HG03135 (cell line): ENCODE results near the gene HNRNPU.
"Not testable (repeated sequence)": the region's sequence is repeated elsewhere in the genome, so short reads cannot be mapped to it uniquely, and the experiment has no call there.

Experiments
- ATAC-seq: cut with Tn5 transposase; IDR thresholded peaks from one replicate; pipeline ENCODE4 v1.9.1; 2021; ENCODE audit warnings: mild to moderate bottlenecking, moderate library complexity; ENCODE audit not compliant: unreplicated experiment

HNRNPU gene

DNA sequence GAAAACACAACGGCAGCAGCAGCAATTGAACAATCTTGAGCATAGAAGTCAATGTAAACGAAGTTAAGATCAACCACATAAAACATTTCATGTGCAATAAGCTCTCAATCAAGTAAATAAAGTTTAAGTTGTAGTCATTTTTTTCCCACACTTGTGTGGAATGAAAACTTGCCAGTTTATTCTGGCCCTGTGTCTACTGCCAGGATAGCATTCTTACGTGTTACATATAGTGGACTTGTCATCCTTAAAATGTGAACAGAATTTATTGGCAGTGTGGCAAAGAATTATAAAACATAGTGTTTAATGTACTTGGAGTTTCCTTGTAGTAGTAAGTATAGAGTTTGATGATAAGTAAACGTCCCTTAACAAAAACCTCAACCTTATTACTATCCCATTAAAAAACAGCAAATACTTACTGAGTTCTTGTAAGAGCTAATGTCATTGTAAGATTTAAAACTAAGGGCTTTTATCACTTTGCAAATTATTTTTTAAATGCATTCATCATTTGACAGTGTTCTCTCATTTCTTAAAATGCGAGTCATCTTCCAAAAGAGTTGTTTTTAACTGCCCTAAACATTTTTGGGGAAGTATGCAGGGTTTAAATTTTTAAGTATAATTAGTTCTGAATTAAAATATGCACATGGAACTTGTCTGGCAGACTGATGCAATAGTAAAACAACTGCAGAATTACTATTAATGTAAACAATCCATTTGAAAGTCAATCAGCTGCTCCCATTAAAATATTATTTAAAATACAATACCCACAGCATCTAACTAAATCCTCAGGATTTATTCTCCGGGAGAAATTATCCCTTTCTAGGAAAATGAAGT, 21.0 kb downstream of the HNRNPU start:
- ATAC-seq, result no peak

DNA sequence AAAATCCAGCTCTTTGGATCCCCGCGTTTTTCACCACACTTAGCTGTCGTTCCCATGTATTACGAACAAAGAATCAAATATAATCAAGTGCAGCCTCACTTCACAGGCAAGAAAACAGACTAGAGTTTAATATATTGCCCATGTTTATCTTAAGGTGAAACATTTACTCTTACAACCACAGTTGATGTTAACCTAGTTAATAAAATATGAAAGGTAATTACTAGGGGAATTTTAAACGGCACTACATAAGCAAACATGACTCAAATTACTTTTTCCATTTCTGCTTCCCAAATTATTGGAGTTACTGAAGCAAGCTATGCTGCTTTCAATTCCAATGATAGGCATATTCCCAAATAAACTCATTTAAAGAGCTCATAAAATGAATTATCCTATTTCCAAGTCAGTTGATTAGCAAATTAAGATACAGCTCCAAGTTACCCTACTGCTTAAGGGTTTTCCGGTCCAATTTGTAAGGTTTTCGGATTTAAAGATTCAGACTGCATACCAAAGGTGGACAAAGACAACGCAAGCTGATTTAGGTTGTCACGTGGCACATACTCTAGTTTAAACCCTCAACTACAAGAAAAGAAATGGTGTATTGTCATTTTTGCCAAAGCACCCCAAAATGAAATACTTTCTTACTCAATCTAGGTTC, 22.9 kb downstream of the HNRNPU start:
- ATAC-seq, result no peak

DNA sequence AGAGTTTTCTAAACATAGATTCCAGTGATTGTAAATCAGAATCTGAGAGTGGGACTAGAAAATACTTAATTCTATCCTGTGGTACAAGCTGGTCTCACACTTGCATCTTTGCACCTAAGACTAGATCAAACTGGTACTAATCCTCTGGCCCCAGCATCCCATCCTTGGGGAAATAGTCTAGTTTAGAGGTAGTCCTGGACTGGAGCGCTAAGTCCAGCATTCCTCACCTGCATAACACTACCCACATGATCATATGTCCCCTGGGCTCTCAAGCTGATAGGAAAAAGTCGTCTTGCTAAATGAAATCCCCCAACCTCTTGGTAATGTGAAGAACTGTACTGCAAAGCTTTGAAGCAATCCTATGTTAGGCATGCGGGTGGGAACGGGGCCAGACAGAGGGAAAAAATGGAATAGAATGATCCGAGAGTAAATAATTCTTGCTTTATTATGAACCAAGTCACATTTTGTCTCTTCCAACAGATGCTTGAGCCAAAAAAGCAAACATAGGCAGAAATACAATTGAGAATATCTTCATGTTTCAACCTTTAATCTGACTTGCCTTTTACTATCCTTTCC, 24.0 kb downstream of the HNRNPU start:
- ATAC-seq, result no peak

DNA sequence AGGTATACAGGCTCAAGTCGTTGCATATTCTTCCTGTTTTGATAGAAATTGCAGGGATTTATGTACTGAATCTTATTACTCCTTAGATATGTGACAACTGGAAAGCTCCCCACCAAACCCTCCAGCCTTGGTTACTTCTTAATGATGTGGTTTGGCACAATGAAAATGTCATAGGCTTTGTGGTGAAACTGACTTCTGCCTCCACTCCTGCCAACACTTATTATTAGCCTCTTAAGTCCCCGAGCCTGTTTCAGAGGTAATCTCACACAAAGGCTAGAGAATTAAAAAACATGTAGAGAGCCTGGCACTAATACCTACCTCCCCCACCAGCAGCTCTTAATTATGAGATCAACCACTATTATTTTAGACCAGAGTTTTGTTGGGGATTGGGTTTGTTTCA, 24.7 kb downstream of the HNRNPU start:
- ATAC-seq, result no peak

DNA sequence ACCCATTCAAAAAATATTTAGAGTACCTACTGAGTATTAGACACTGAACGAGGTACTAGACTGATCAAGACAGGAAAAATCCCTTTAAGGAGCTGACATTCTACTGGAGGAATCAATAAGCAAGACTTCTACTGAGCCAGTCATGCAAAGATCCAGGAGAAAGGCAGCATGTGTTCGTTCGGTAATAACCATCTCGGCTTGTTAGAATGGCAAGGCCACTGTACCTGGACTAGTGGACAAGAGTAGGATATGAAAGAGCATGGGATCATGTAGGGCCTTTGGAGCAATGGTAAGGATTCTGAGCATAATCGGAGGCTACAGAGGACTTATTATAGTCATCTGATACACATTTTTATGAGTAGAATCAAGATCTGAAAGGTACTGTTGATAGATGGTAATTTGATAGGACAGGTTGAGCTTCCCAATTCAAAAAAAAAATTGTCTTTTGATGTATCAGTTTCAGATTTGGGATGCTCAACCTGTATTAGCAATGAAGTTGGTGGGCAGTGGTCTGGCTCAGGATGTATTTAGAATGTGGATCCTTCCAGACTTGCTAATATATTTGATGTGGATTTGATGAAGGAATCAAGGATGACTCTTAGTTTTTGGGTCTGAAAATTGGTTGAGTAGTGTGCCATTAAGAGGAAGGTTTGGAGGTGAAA, 26.6 kb downstream of the HNRNPU start:
- ATAC-seq, result no peak

DNA sequence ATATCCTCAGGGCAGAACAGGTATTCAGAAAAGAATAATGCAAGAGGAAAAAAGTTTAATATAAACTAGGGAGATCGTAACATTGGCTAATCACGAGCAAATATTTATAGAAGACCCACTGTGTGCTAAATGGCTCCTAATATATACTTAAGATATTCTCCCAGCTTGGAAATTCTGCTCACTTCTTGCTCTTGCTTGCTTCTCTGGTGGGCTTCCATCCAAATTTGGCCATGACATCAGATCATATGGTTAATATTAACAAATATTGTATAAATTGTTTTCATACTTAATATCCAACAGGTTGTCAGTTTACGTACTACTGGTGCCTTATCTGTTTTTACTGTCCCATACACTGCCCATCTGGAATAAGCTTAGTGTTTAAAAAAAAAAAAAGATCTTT, 27.8 kb downstream of the HNRNPU start:
- no peak for ATAC-seq

DNA sequence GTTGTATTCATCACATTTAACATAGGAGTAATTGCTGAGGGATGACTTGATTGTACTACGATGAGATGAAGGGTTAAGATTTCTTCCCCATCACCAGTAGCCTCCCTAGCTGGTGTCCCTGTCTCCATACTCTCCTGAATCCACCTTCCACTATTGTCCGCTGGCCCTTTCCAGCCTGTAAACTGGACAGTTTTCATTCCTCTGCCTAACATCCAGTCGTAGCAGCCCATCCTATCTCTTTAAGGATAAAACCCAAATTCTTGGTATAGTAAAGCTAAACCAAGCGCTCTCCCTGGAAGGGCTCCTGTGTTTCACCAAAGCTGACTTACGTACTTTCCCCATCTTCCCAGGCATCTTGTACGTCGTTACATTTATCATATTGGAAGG, 28.2 kb downstream of the HNRNPU start:
- ATAC-seq, result no peak

DNA sequence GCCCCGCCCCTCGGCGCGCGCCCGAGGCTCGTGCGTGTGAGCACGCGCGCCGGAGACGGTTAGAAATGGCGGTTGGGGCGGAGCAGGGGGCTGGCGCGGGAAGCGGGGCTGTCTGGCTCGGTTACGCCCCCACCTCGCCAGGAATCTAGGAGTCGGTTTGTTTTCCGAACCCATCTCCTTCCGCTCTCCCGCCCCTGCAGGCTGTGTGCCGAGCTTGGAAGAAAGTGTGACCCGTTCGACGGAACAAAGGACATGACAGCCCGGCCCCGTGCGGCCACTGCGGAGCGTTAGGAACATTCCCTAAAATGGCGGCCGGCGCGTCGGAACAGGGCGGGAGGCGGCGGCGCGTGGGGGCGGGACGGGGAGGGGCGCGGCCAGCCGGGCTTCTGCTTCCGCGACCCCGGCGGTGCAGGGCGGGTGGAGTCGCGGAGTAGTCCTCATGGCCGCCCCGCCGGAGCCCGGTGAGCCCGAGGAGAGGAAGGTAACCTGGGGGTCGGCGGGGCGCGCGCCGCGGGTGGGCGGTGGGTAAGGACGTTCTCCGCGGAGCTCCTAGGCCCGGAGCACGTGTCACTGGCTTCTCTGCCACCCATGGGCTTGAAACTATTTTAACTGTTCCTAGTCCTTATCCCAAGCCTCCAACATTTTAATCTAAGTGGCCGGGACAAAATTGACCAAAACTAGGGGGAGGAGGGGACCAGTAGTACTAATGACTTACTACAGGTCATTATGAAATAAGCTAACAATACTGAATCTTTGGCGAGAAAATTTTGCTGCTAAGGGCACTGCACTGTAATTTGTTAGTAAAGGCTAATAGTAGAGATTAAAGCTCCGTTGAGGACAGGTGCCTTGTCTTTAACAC, 28.8 kb downstream of the HNRNPU start, which contains the start of gene COX20:
Gene COX20, plus strand, starts transcription at position 383 of the 859 bp plus-strand sequence. Its CDS starts 57 bp downstream, at position 440.
- ATAC-seq, result peak; percentile 63

DNA sequence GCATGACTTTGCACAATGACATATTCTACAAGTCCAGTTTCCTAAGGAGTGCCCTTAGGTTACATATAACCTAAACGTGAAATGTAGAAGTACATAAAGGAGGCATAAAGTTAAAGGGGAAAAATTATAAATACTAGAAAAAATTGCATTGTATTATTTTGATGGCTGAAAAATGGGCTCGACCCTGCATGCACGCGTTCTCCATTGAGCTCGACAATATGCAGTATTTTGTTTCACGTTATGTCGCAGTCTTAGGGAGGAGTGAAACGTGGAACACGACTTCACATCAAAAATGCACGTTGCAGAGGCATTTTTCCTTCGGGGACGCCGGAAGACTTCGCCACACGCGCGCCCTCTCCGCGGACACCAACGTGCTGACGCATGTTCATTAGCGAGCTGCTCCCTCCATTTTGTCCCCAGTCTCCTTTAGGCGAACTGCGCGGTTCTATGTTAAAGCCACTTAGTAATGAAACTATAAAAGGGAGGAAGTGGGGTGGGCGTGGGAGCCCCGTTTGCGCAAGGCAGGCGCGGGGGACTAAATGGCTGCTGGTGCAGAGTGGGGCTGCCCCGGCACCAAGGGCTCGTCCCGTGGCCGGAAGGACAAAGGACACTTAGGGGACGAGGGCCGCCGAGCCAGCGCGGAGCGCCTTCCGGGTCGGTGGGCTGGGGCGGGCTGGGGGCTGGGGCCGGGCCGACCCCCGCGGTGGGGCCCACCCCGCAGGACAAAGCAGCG, 29.6 kb downstream of the HNRNPU start:
- peak; percentile 63 for ATAC-seq

DNA sequence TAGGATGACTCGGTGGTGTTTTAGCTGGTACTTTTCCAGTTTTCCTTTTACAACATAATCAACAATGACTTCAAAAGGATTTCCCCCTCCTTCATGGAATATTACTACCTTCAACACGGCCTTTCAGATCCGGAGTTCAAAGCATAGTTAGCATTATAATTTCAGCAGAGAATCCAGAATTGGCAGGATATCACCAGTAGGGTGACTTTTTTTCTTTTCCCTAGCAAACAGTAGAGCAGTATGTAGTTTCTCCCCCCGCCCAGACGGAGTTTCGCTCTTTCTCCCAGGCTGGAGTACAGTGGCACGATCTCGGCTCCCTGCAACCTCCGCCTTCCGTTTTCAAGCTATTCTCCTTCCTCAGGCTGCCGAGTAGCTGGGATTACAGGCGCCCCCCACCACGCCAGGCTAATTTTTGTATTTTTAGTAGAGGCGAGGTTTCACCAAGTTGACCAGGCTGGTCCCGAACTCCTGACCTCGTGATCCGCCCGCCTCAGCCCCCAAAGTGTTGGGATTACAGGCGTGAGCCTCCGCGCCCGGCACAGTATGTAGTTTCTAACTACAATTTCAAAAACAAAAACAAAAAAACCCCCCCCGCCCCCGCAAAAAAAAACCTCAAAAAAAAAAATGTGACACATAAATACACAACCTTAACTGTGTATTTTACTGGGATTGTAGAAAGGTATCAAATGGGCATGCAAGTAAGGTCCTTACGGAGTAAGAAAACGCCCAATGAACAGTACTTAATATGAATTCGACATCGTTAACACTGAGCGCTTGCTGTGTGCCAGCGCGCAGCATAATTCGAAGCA, 30.4 kb downstream of the HNRNPU start:
- ATAC-seq, result peak; percentile 8

DNA sequence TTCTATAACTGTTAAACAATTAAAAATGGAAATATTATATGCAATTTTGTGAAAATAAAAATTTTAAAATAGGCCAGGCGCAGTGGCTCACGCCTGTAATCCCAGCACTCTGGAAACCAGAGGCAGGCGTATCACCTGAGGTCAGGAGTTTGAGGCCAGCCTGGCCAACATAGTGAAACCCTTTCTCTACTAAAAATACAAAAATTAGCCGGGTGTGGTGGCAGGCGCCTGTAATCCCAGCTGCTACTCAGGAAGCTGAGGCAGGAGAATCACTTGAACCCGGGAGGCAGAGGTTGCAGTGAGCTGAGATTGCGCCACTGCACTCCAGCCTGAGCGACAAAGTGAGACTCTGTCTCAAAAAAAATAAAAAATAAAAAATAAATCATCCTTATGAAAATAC, 31.1 kb downstream of the HNRNPU start:
- not testable (repeated sequence) for ATAC-seq

DNA sequence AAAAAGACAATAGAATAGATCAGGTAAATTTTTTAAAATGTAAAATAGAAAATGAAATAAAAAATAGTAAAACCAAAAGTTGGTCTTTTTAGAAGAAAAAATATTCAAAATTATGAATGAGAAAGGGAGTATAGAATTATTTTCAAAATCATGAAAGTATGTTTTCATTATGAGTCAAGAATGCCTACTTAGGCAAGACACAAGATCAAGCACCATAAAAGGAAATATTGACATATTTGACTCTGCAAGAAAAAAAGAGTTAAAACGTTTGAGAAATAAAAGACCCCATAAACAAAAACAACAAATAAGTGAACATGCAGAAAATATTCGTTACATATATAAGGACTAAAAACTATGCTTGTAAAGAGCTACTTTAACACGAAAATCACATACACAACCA, 33.7 kb downstream of the HNRNPU start:
- ATAC-seq, result no peak

DNA sequence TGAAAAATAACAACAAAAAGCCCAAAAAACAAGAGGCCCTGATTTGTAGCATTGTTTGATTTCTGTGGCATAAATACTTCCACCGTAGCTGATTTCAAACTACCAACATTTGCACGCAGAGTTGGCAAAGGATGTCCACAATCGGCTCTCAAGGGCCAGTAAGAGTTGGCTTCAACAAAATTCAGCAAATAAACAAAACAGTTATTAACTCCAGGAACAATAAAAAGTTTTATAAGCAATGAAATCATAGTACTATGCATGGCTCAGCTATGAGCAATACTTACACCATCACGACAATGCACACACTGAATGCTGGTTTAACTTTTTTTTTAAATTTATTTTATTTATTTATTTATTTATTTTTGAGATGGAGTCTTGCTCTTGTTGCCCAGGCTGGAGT, 37.6 kb downstream of the HNRNPU start:
- ATAC-seq, result no peak

DNA sequence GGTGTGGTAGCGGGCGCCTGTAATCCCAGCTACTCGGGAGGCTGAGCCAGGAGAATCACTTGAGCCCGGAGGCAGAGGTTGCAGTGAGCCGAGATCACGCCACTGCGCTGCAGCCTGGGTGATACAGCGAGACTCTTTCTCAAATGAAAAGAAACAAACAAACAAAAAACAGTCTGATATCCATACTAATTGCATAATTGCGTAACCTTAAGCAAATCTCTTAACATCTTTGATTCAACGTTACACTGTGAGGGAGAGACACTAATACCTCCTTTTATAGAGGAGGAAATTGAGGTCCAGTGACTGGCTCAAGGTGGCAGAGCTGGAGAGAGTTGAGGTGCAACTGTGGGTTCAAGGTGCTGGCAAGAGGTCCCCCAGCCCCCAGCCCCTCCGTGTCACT, 41.5 kb downstream of the HNRNPU start:
- no peak for ATAC-seq

DNA sequence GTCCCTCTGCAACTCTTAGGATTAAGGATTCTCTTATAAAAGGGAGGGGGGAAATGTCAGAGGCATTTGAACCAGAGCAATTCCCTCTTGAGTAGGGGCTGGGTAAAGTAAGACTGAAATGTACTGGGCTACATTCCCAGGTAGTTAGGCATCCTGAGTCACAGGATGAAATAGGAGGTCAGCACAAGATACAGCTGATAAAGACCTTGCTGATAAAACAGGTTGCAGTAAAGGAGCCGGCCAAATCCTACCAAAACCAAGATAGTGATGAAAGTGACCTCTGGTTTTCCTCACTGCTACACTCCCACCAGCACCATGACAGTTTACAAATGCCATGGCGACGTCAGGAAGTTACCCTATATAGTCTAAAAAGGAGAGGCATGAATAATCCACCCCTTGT, 43.2 kb downstream of the HNRNPU start:
- ATAC-seq, result no peak

DNA sequence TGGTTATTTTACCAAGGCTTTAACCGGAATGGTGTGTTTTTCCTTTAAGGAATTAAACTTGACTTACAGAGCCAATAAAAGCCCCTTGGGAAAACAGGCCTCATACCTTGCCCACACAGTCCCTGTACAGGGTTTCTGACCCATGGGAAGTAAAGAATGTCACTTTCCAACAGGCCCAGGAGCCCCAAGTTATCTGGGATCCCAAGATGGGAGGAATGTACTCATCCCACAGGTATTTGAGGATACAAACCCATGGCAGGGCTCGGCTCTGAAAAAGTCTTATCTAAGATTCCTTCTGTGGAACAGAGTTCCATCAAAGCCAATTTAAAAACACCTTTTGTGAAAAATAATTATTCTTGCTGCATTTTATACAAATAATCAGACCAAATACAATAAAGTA, 44.2 kb downstream of the HNRNPU start:
- no peak for ATAC-seq

DNA sequence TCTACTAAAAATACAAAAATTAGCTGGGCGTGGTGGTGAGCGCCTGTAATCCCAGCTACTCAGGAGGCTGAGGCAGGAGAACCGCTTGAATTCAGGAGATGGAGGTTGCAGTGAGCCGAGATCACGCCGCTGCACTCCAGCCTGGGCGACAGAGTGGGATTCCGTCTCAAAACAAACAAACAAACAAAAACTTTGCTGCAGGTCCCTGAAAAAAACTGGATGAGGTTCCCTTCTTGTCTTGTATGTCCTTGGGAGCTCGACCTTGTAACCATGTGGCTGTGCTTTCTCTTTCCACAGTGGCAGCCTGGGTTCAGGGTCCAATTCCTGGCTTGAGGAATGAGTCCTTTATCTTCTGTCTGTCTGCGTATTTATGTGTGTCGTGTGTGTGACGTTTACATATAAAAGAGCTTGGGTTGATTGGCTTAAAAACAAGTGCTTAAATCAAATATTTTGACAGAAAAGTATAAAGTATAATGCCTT, 46.9 kb downstream of the HNRNPU start:
- ATAC-seq, result no peak

DNA sequence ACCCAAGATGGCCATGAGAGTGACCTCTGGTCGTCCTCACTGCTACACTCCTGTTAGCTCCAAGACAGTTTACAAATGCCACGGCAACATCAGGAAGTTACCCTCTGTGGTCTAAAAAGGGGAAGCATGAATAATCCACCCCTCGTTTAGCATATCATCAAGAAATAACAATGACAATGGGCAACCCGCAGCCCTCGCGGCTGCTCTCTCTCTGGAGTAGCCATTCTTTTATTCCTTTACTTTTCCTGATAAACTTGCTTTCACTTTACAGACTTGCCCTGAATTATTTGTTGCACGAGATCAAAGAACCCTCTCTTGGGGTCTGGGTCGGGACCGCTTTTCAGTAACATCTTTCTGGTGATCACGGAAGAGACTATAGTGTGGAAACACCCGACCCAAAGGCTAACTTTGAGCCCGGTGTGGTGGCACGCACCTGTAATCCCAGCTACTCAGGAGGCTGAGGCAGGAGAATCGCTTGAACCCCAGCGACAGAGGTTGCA, 48.7 kb downstream of the HNRNPU start:
- ATAC-seq, result no peak

DNA sequence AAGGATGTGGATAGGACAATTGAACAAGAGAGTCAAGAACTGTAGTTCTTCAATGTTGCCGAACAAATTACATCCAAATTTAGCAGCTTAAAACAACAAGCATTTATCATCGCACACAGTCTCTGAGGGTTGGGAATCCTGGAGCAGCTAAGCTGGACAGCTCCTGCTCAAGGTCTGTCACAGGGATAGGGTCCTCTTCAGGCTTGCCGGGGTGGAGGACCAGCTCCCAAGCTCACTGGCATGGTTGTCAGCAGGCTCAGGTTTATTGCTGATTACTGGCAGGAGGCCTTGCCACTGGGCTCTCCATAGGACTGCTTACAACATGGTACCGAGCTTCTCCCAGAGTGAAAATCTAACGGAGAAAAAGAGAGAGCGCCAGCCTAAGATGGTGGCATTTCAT, 51.0 kb downstream of the HNRNPU start:
- no peak for ATAC-seq
